NCI-H1105 treated with DMSO at 0.1 percent for 48 hours (cell line): ENCODE measurements around the gene ELP4.

Experiments
- DNase-seq: peaks from one replicate; lab custom pipeline; 2025; lab: John Stamatoyannopoulos, UW

Gene ELP4

GRCh38 chr11:31799435-31800397 lies 290.1 kb downstream of the ELP4 start:
- no peak for DNase-seq

- no peak for DNase-seq
Measured at GRCh38 chr11:31800398-31801265, 291.1 kb downstream of the ELP4 start.

GRCh38 chr11:31801298-31801702 lies 291.7 kb downstream of the ELP4 start:
- no peak for DNase-seq

GRCh38 chr11:31802000-31802551 lies 292.5 kb downstream of the ELP4 start:
- no peak for DNase-seq

GRCh38 chr11:31802609-31802989 lies 293.0 kb downstream of the ELP4 start:
- no peak for DNase-seq

- no peak for DNase-seq
Measured at GRCh38 chr11:31802990-31803812, 293.6 kb downstream of the ELP4 start.

- DNase-seq = no peak
Measured at GRCh38 chr11:31803813-31804311, 294.3 kb downstream of the ELP4 start.

GRCh38 chr11:31804312-31805036 lies 294.9 kb downstream of the ELP4 start:
- DNase-seq = no peak

- no peak for DNase-seq
Measured at GRCh38 chr11:31805037-31805628, 295.6 kb downstream of the ELP4 start.

GRCh38 chr11:31805629-31806185 lies 296.1 kb downstream of the ELP4 start:
- DNase-seq = no peak

GRCh38 chr11:31806186-31806927 lies 296.8 kb downstream of the ELP4 start:
- DNase-seq = no peak

GRCh38 chr11:31806928-31807798 lies 297.6 kb downstream of the ELP4 start:
- DNase-seq = no peak

GRCh38 chr11:31807799-31808667 lies 298.5 kb downstream of the ELP4 start:
- DNase-seq = no peak

GRCh38 chr11:31808721-31809540 lies 299.4 kb downstream of the ELP4 start:
- no peak for DNase-seq

- DNase-seq = no peak
Measured at GRCh38 chr11:31809541-31809856, 299.9 kb downstream of the ELP4 start.
